GM19035 (cell line): Measurements from ENCODE around the gene TMEM164.

Experiments
- ATAC-seq: cut with Tn5 transposase; IDR thresholded peaks from one replicate; pipeline ENCODE4 v1.9.1; 2021; ENCODE audit not compliant: unreplicated experiment

Gene TMEM164

DNA sequence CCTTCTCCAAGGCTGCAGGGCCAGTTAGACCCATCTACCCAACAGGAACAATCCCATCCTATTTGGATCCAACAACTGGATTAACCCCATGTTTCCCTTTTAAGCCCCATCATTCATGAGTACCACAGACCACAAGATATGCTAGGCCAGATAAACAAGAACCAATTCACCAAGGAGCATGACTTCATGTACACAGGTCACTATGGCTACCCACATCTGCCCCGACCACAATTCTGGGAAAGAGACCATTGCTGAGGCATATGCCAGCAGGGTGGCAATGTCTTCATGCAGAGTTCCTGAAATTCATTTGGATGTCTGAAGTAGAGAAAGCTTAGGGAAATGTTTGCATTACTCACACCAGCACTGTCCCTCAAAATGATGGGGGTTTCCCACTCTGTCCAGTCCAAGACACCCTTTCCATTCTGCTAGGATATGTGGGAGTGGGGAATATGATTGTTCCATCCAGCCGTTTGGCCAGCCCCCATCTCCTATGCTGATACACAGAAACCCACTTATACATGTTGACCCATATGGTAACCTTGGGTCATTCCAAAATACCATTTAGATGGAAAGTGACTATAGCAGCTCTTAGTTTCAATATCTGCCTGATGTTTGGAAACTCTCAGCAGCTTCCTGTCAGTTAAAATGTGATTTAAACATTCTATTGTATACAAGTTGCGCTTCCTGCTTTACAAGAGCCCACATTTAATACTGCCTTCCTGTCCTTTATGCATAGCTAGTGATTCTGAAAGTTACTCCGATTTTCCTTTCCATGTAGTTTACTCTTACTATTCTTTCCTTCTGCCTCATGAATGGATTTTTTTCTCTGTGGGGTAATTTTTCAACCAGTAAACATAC lies 186.0 kb downstream of the TMEM164 start:
- no peak for ATAC-seq

DNA sequence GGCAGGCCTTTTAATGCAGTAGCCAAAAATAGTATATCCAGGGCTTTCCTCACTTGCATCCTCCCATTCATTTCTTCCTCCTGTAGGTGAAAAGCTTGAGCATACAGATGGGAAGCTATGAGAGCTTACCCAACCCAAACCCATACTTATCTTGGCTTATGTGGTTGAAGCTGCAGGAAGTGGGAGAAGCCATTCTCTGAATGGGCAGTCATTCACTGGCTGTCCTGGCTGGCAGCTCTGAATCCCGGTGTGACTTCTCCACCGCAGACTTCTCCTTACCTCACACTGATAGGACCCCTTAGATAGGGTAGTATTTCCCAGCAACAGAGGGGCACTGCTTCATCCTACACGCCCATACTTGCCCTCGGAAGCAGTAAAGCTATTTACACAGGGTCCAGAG lies 189.6 kb downstream of the TMEM164 start:
- ATAC-seq, result no peak

DNA sequence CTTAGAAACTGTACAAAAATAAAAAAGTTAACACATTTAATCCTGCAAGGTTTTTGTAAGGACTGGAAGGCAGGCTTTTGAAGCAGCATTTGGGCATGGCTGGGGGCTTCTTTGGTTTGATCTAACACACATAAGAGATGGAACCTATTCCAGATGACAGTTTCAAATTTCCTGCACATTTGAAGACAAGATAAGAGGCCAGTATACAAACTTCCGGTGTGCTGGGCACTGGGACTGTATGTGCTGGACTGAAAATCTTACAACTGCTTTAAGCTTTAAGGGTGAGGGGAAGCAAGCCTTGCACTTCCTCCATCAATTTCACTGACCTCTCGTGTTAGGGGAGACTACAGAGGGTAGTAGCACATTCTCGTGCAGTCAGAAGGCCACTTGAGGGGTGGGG lies 192.1 kb downstream of the TMEM164 start:
- ATAC-seq, result no peak

DNA sequence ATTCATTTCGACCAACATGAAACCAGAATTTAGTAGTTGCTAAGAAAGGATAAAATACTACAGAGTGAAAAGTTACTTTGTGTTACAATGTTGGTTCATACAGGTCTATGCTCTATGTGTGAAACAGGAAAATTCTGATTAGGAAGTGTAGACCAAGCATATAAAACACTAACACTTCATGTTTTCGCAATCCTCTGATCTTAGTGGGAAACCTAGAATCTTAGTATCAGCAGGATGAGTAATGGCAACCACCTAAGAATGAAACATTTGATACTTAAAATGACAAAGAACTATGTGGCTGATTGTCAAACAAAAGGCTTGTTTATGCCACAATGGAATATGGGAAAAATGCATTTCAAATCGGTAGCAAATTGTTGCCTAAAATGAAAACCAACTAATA lies 198.9 kb downstream of the TMEM164 start:
- no peak for ATAC-seq

- no peak for ATAC-seq
Measured at GRCh38 chrX:110204986-110205385, 202.1 kb downstream of the TMEM164 start.

GRCh38 chrX:110208092-110208491 lies 205.2 kb downstream of the TMEM164 start:
- no peak for ATAC-seq

DNA sequence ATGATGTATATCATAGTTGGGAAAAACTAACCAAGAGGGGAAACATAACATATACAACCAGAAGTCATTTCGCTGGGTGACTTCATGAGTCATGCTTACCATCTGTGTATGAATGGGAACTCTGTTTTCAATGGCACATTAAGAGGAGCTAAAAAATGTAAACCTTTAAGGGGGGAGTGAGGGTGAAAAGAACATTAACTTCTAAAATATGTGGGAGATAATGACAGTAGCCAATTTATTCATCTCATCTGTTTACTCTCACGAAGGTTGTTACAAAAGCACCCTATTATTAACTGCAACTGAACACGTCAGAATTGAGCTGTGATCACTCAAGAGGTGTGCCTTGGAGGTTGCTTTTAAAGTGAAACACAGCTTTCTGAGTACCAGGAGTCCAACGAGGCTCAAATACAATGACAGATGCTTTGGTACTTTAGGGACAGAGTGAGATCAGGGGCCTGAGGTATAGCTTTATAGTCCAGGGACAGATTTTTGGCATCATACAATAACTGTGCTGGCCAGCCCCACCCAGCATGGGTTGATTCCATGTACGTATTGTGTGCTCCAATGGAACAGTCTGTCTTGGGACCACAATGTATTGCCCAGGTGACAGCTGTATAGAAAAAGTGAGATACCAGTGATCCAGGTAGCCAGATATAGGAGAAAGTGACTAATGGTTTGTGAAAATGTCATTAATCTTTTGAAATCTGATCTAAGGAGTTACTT lies 207.7 kb downstream of the TMEM164 start:
- ATAC-seq, result no peak

DNA sequence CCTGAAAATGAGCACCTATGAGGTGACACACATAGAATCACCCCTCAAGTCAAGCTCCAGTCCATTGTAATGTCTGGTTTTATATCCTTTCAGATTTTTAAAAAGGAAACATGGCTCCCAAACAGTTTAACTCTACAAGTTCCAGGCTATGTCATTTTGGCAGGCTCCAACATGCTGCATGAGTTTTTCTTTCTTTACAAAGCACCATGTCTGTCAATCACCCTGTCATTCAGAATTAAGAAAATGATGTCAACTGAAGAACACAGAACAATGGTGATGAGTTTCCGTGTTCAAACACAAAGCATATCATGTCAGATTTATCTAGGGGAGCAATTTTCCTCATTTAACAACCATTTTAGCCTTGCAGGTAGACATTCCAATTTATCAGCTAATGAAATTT lies 208.4 kb downstream of the TMEM164 start:
- no peak for ATAC-seq

GRCh38 chrX:110212299-110212698 lies 209.4 kb downstream of the TMEM164 start:
- no peak for ATAC-seq

GRCh38 chrX:110213183-110213582 lies 210.3 kb downstream of the TMEM164 start:
- ATAC-seq, result no peak

GRCh38 chrX:110214684-110215083 lies 211.8 kb downstream of the TMEM164 start:
- no peak for ATAC-seq

DNA sequence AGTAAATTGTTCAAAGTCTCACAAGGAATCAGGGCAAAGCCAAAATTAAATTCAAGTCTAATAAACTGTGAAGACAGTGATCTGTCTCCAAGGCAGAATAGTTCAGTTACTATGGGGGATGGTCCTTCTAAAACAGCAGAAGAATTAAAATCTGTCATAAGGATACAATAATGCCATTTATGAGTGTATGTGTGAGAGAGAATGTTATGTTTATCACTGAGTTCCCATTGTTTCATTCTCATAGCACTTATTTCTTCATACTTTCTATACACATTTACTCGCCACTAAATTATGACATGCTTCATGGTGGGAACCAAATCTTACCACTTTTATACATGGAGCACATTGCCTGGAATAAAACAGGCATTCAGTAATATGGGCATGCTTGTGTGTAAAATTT lies 212.5 kb downstream of the TMEM164 start:
- no peak for ATAC-seq

- ATAC-seq, result no peak
Measured at GRCh38 chrX:110216027-110216426, 213.1 kb downstream of the TMEM164 start.

- ATAC-seq, result no peak
Measured at GRCh38 chrX:110218591-110218990, 215.7 kb downstream of the TMEM164 start.

DNA sequence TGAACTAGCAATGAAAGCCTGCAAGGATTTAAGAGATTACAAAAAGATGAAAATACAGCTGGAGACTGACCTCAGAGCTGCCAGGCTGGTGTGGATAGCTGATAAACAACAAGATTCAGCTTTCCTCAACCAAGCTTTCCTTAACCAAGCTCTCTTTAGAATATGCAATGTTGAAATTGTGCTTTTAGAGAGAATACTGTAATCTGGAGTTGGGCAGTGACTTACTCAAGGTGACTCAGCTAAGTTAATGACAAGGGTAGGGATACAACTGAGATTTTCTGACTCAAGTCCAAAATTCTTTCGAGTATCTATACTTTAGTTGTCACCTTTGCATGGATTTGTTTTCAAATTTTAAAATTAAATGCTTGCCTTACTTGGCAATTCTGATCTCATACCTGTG lies 217.0 kb downstream of the TMEM164 start:
- ATAC-seq, result no peak

- ATAC-seq, result no peak
Measured at GRCh38 chrX:110222497-110223257, 219.8 kb downstream of the TMEM164 start.

- no peak for ATAC-seq
Measured at GRCh38 chrX:110224926-110225617, 222.2 kb downstream of the TMEM164 start.

DNA sequence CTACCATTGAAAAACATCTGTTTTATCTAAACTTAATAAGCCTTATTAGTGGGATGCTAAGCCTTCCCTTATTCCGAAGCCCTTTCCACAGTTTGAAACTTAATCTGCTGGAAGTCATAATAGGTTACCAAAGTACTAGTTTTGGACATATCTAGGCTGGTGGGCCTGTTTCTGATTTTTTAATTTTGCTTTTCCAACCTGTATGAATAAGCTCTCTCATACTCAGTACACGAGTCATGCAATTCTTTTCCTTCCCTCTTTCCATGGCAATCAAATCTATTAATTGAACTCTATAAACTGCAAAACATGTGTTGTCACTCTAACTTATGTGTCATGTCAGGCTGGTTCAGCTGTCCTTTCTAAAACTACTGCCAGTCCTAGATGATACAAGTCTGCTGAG lies 224.0 kb downstream of the TMEM164 start:
- no peak for ATAC-seq
